Lower leg skin (tissue), 4 donors: ENCODE data around the gene APOBEC3H. TPM values are rescaled to one million over a fixed set of nuclear protein-coding genes. Genes with fewer than 3 reads are reported as not detected.
"Not testable (repeated sequence)": the region's sequence is repeated elsewhere in the genome, so short reads cannot be mapped to it uniquely, and the experiment has no call there.

Experiments
- DNase-seq, 2 donors: peaks; one replicate each; pipeline ENCODE4 v3.0.0-alpha.2; 2019; ENCODE audit warnings: low spot score in 2 of 2
- H3K4me3 ChIP-seq: fragments of 200-600 bp; sonication (generic); 2 replicates; pipeline ENCODE4 v1.5.1; 2017; ENCODE audit warnings: mild to moderate bottlenecking, low read depth; ENCODE audit not compliant: poor library complexity, severe bottlenecking
- POLR2A ChIP-seq, 2 donors: fragments of 450-650 bp; IDR thresholded peaks; one replicate each; pipeline ENCODE4 v1.6.1; 2016 to 2017; ENCODE audit warnings: antibody characterized with exemption in 2 of 2, mild to moderate bottlenecking in 1 of 2, moderate library complexity in 1 of 2
- WGBS, 2 donors: methylation state at CpG; one replicate each; pipeline ENCODE4 v1.1.5; 2018; 5-methylcytosine and 5-hydroxymethylcytosine counted together
- intact Hi-C: fragments of 100-400 bp; cut with DNase I; formaldehyde crosslinking; loops from one replicate; pipeline ENCODE4 v1.15.0; 2023; ENCODE audit warnings: low total_unique reads
- total RNA-seq, 4 donors: library from RNA; depleted of rRNA; stranded (reverse); fragments of >200 nt; gene quantifications; one replicate each; pipeline ENCODE4 v1.1.0, GENCODE V29; 2016
- TF ChIP-seq, protein P1 (sequence below), 3 donors: fragments of 450-650 bp; IDR thresholded peaks; one replicate each; pipeline ENCODE4 v1.5.1; 2016; ENCODE audit warnings: antibody characterized with exemption in 3 of 3, mild to moderate bottlenecking in 3 of 3, moderate library complexity in 2 of 3

The APOBEC3H gene
- total RNA-seq, 4 donors from 2014 or later, result not detected

DNA sequence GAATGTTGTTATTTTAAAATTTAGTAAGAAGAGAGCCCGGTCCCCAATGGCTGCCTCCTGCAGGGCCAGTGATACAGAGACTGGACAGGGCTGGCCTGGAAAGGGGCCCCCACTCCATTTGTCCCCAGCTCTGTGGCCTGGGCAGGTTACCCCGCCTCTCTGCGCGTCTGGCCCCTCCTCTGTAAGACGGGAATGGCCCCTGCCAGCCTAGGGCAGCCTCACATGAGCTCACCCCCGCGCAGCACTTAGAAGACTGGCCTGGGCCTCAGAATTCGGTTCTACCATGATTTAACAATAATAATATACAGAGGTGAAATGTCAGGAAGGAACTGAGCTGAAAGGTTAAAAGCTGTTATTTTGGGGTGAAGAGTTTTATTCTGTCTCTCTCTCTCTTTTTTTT is 18.7 kb upstream of the APOBEC3H start:
- WGBS, 2 donors, result 87 to 98% methylated on average over 8 of the region's 8 CpGs
- DNase-seq, result no peak
- no peak overlapping the region for H3K4me3 ChIP-seq

GRCh38 chr22:39079054-39079637 is 17.9 kb upstream of the APOBEC3H start:
- H3K4me3 ChIP-seq, intact Hi-C loops, DNase-seq: not testable (repeated sequence)
- 94 to 95% methylated on average over 24 of the region's 24 CpGs for WGBS, 2 donors

More for the DNA sequence above, 18.7 kb upstream of the APOBEC3H start:
- intact Hi-C loops, result no loop called here
- TF ChIP-seq, protein P1, sequence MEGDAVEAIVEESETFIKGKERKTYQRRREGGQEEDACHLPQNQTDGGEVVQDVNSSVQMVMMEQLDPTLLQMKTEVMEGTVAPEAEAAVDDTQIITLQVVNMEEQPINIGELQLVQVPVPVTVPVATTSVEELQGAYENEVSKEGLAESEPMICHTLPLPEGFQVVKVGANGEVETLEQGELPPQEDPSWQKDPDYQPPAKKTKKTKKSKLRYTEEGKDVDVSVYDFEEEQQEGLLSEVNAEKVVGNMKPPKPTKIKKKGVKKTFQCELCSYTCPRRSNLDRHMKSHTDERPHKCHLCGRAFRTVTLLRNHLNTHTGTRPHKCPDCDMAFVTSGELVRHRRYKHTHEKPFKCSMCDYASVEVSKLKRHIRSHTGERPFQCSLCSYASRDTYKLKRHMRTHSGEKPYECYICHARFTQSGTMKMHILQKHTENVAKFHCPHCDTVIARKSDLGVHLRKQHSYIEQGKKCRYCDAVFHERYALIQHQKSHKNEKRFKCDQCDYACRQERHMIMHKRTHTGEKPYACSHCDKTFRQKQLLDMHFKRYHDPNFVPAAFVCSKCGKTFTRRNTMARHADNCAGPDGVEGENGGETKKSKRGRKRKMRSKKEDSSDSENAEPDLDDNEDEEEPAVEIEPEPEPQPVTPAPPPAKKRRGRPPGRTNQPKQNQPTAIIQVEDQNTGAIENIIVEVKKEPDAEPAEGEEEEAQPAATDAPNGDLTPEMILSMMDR (IDR thresholded peaks at IDR 0.05), result no peak
- TF ChIP-seq POLR2A (IDR thresholded peaks at IDR 0.05), result no peak

DNA sequence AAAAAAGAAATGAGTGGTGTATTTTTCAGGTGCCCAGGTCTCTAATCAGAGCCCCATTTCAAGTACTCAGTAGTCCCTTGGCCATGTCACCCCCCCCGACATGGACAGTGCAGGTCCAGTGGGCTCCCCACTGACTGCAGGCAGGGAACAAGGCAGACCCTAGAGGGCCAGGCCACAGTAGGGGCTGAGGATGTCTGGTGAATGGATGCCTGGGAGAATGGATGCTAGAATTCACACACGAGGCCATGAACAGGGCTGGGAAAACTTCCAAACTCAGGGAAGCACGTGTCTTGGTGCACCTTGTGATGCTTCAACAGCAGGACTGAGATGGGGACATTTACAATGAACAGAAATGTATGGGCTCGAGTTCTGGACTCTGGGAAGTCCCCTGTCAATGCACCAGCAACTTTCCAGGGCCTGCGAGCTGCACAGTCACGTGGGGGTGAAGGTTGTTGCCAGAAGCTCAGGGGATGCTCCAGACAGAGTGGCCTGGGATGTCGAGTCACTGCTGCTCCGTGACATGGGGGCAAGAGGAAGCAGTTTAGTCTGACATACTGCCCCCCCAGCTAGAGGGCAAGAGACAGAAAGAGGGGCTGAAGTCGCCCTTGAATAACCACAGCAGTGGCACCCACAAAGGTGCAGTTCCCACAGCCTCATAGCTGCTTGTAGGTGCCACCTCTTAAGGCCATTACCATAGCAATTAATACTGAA is 16.8 kb upstream of the APOBEC3H start:
- TF ChIP-seq, protein P1 (IDR thresholded peaks at IDR 0.05), result no peak
- TF ChIP-seq POLR2A (IDR thresholded peaks at IDR 0.05), result no peak
- DNase-seq, result no peak
- WGBS, 2 donors, result 70 to 84% methylated on average over 9 of the region's 9 CpGs

GRCh38 chr22:39081016-39081415 is 16.0 kb upstream of the APOBEC3H start:
- DNase-seq, result no peak
- WGBS, 2 donors, result 93 to 94% methylated on average over 12 of the region's 12 CpGs
- no peak overlapping the region for H3K4me3 ChIP-seq
- no peak for TF ChIP-seq POLR2A (IDR thresholded peaks at IDR 0.05)
- TF ChIP-seq, protein P1 (IDR thresholded peaks at IDR 0.05), result no peak
- intact Hi-C loops, result no loop called here

More for the DNA sequence above, 16.8 kb upstream of the APOBEC3H start:
- H3K4me3 ChIP-seq, result no peak overlapping the region
- intact Hi-C loops, result no loop called here

GRCh38 chr22:39081598-39081997 is 15.4 kb upstream of the APOBEC3H start:
- no peak for TF ChIP-seq POLR2A (IDR thresholded peaks at IDR 0.05)
- TF ChIP-seq, protein P1 (IDR thresholded peaks at IDR 0.05), result no peak
- 87% methylated on average over 8 of the region's 8 CpGs for WGBS, 2 donors
- no peak for DNase-seq
- no peak overlapping the region for H3K4me3 ChIP-seq
- intact Hi-C loops, result no loop called here

- WGBS, 2 donors, result 74 to 78% methylated on average over 12 to 13 of the region's 14 CpGs
- no peak for DNase-seq
- no peak for TF ChIP-seq POLR2A (IDR thresholded peaks at IDR 0.05)
- TF ChIP-seq, protein P1 (IDR thresholded peaks at IDR 0.05), result no peak
- H3K4me3 ChIP-seq, result no peak overlapping the region
- intact Hi-C loops, result no loop called here
These were observed 13.6 kb upstream of the APOBEC3H start for GRCh38 chr22:39083212-39084165.
